ENCODE results near the gene HES2.
"Not testable (repeated sequence)": the region's sequence is repeated elsewhere in the genome, so short reads cannot be mapped to it uniquely, and the experiment has no call there.

The HES2 gene

GRCh38 chr1:6453895-6454855, 34.5 kb upstream of the HES2 start:
- not testable (repeated sequence) for DNase-seq (ENCODE audit: low read depth)

DNA sequence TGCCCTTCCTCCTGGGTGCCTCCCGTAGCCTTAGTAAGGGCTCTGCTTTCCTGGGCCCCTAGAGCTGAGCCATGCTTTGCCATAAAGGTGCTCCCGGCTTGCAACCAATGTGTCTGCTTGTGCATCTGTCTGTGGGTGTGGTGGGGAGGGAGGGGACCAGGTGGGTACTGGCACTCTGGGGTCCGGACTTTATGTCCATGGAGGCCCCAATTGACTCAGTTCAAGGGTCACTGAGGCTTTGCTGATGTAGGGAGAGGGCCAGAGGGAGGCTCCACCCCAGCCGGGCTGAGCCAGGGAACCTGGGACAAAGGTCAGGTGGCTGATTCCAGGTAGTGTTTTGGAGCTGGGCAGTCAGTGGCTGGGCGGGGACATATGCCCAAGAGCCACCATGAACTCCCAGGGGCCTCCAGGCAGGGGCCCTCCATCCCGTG, 31.2 kb upstream of the HES2 start:
- DNase-seq (ENCODE audit: low read depth) = no peak

DNA sequence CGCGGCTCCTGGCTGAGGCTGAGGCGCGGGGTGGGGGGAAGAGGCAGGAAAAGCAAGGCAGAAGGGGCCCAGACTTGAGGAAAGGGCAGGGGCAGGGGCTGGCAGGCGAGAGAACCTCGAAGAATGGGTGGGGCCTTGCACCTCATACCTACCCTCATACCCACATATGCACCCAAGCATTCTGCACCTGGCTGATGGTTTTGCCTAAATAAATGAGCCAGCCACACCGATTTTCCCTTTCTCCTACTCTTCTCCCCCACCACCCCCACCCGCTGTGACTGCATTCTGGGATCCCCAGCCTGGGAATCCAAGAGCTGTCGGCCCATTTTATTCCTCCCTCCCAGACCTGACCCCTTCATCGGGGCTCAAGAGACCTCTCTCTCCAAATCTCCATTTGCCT, 30.8 kb upstream of the HES2 start:
- DNase-seq (ENCODE audit: low read depth) = not testable (repeated sequence)

- no peak for DNase-seq (ENCODE audit: low read depth)
Measured at GRCh38 chr1:6450005-6450450, 30.3 kb upstream of the HES2 start.

DNA sequence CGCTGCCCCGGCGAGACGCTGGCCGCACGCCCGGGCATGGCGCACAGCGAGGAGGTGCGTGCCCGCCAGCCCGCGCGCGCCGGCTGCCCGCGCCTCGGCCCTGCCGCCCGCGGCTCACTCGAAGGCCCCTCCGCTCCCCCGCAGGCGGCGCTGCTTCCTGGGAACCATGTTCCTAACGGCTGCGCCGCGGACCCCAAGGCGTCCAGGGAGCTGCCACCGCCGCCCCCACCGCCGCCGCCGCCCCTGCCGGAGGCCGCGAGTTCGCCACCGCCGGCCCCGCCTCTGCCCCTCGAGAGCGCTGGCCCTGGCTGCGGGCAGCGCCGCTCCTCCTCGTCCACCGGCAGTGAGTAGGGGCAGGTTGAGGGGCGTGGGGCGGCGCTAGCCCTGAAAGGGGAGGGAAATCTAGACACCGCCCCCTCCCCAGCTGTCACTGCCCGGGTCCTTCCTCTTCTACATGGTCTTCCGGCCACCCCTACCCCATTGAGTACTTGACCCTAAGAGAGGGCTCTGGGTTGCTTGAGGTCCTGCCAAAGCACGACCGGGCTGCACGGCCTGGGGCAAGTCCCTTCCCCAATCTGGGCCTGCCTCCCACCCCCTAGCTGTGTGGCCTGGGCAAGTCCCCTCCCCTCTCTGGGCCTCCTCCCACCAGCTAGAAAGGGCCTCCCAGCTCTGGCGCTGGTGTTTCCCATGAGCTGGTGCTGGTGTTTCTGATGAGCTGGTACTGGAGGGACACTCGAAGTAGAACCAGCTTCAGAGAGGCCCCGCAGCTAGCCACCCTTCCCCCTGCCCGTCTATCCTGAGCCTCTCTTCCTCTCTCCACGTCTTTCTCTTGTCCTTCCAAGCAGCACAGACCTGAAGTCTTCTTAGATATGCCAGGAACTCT, 29.3 kb upstream of the HES2 start:
- no peak for DNase-seq (ENCODE audit: low read depth)

GRCh38 chr1:6447818-6448748, 28.4 kb upstream of the HES2 start:
- no peak for DNase-seq (ENCODE audit: low read depth)

GRCh38 chr1:6447016-6447817, 27.5 kb upstream of the HES2 start:
- DNase-seq (ENCODE audit: low read depth) = no peak

DNA sequence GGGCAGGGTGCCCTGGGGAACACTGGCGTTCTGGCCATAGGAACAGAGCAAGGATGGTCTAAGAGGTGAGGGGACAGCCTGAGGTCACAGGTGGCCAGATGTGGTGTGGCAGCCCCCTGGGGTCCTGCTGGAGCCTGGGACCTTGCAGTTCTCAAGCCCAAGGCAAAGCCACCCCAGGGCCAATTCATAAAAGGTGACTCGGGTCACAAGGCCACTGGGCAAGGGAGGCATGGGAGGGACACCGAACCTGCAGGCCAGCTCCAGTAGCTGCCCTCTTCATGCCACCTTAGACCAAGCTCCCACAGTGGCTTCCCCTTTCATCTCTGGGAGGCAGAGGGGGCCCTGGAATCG, 26.9 kb upstream of the HES2 start:
- DNase-seq (ENCODE audit: low read depth) = no peak

DNA sequence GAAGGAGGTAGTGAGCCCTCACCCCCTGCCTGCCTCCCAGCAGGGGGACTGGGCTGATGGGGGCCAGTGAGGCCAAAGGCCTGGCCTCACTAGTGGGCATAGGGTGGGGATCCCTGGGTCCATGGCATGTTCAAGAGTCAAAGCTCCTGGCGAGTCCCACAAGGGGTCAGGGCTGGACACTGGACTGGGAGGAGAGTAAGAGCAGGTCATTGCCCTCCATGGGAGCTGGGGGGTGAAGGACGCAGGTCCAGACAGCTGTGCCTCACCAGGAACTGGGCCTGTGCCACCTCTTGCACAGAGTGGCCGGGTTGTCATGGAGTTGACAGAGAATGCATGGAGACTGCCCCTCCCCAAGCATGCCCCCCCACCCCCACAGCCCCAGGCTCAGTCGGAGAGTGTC, 26.2 kb upstream of the HES2 start:
- not testable (repeated sequence) for DNase-seq (ENCODE audit: low read depth)

DNA sequence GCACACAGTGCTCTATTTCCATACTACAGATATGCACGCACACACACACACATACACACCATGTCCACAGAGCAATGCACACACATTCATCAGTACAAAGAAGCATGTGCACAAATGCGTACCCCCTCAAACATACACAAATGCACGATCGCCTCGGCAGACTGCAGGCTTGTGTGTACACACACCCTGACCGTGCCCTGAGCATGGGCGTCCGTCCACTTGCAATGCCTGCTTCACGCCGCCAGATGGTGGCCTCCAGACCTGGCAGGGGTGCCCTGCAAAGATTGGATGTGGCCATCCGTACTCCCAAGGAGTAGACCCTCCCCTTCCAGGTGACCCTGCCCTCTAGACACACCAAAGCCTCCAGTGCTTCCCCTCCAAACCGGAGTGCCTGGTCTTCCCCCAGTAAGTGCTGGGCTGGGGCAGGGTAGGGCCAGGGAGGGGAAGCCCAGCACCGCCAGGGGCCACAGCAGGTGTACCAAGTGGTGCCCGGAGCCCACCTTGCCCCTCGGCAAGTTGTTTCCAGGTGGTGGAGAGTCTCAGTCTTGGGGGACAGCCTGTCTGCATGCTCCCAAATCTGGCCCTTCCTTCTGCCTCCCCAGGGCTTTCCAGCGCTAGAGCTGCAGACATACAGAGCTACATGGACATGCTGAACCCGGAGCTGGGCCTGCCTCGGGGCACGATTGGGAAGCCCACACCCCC, 25.5 kb upstream of the HES2 start:
- DNase-seq (ENCODE audit: low read depth) = no peak

DNA sequence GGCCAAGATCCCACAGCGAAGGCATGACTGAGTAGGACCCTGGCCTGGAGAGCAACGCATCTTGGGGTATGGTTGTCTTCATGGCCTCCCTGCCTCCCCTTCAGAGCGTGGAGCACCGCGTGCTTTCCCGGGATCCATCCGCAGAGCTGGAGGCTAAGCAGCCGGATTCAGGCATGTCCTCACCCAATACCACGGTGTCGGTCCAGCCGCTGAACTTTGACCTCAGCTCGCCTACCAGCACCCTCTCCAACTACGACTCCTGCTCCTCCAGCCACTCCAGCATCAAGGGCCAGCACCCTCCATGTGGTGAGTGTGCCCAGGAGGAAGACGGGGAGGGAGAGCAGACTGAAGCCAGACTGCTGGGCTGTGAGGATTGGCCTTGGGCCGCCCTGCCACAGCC, 24.7 kb upstream of the HES2 start:
- no peak for DNase-seq (ENCODE audit: low read depth)

- DNase-seq (ENCODE audit: low read depth) = no peak
Measured at GRCh38 chr1:6443339-6444115, 23.8 kb upstream of the HES2 start.

- no peak for DNase-seq (ENCODE audit: low read depth)
Measured at GRCh38 chr1:6441586-6441985, 21.9 kb upstream of the HES2 start.

DNA sequence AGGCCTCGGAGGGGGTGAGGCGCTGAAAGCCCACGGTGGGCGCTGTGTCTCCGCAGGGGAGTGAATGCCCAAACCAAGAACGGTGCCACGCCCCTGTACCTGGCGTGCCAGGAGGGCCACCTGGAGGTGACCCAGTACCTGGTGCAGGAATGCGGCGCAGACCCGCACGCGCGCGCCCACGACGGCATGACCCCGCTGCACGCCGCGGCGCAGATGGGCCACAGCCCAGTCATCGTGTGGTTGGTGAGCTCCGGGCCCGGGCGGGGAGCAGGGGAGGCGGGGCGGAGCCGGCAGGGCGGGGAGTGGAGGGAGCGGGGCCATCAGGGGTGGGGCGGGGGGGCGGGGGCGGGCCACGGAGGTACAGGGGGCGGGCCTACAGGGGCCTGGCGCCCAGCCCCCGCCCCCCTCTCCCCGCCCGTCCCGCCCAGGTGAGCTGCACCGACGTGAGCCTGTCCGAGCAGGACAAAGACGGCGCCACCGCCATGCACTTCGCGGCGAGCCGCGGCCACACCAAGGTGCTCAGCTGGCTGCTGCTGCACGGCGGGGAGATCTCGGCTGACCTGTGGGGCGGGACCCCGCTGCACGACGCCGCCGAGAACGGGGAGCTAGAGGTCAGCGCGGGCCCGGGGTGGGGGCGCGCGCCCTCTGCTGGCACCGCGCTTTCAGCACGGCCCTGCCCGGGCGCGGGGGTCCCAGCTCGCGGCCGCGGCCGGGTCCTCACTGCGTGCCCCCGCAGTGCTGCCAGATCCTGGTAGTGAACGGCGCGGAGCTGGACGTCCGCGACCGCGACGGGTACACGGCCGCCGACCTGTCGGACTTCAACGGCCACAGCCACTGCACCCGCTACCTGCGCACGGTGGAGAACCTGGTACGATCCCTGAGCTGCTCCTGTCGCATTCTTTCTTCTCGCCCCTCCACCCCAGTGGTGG, 20.7 kb upstream of the HES2 start:
- no peak for DNase-seq (ENCODE audit: low read depth)

- no peak for DNase-seq (ENCODE audit: low read depth)
Measured at GRCh38 chr1:6438047-6438525, 18.4 kb upstream of the HES2 start.

DNA sequence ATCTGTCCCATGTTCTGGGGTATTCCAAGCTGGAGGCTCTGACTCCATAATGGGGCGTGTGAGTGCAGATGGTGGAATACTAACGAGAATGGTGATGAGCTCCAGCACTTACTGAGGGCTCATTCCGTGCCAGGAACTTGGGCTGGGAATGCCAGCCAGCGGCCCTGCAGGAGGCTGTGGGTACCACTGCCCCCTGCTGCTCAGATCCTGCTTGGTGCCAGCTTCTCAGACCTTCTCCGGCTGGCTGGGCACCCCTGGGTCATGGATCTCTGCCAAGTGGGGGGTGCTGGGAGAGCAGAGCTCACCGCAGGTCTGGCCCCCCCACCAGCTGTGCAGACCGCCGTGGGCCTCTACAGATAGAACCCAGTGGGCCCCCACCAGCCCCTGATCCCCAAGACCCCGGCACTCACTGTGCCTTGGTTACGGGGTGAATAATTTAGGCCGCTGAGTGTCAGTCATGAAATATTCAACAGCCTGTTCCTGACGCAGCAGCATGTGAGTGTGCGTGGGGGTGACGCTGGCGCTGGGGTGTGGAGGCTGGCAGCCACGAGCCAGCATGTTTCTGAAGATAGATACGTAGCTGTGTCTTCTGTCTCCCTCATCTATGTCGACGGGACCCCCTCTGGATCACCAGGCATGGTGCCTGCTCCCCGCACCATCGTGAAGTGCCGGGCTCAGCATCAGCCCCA, 17.4 kb upstream of the HES2 start:
- not testable (repeated sequence) for DNase-seq (ENCODE audit: low read depth)

- not testable (repeated sequence) for DNase-seq (ENCODE audit: low read depth)
Measured at GRCh38 chr1:6436277-6436676, 16.6 kb upstream of the HES2 start.

- no peak for DNase-seq (ENCODE audit: low read depth)
Measured at GRCh38 chr1:6435547-6435946, 15.8 kb upstream of the HES2 start.

All from stromal cell of bone marrow (primary cell).